ENCODE results near the gene SLCO6A1.
"Not testable (repeated sequence)": the region's sequence is repeated elsewhere in the genome, so short reads cannot be mapped to it uniquely, and the experiment has no call there.

Gene SLCO6A1, protein sequence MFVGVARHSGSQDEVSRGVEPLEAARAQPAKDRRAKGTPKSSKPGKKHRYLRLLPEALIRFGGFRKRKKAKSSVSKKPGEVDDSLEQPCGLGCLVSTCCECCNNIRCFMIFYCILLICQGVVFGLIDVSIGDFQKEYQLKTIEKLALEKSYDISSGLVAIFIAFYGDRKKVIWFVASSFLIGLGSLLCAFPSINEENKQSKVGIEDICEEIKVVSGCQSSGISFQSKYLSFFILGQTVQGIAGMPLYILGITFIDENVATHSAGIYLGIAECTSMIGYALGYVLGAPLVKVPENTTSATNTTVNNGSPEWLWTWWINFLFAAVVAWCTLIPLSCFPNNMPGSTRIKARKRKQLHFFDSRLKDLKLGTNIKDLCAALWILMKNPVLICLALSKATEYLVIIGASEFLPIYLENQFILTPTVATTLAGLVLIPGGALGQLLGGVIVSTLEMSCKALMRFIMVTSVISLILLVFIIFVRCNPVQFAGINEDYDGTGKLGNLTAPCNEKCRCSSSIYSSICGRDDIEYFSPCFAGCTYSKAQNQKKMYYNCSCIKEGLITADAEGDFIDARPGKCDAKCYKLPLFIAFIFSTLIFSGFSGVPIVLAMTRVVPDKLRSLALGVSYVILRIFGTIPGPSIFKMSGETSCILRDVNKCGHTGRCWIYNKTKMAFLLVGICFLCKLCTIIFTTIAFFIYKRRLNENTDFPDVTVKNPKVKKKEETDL
- 0 reads per million in 3 experiments for total RNA-seq

- DNase-seq, result no peak
These were observed at the start of gene SLCO6A1 for GRCh38 chr5:102498271-102499034. SLCO6A1 (minus strand) TSS chr5:102499001; CDS start chr5:102498844, 157 bp downstream.

GRCh38 chr5:102547141-102548035 is 48.6 kb upstream of the SLCO6A1 start:
- no peak for DNase-seq

- DNase-seq, result no peak
These were observed 46.4 kb upstream of the SLCO6A1 start for GRCh38 chr5:102545175-102545574.

DNA sequence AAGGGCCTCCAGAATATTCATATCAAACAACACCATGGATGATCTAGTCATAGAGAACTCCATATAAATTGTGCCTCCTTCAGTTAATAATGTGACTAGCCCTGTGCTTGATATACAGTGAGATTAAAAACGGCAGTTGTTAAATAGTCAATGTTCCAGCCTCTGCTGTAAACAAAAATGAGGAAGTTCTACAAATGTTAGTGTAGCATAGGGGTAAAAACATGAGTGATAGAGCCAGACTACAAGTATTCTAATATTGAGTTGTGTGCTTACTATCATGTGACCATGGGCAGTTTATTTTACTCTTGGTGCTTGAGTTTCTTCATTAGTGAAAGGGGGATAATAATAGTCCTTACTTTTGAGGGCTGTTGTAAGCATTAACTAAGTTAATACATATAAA is 43.3 kb upstream of the SLCO6A1 start:
- DNase-seq, result no peak

DNA sequence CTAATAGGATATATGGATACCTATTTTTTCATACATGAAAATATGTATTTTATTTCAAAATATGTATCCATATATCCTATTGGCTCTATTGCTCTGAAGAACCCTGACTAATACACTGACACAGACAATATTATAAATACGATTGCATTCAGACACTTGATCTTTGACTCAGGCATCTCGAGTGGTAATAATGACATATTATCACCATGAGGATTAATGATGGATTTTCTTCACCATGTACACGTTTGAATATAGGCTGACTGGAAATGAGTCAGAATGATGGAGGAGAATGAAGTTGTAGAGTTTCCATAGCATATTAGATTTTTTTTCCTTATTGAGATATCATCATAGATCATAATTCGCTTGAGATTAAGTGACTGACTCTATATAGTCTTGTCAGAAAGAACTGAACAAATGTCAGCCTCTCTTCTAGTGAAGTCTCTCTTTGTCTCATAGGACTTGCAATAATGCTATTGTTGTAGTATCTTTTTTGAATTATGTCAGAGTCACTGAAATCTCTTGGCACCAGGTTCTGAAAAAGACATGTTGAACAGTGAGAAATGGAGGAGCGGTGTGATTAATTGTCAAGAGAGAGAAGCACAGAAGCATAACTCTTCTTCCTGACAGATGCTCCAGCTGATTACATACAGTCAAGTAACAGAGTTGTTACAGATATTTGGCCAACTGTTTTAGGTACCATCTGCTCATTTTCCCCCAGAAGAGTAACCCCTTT is 41.4 kb upstream of the SLCO6A1 start:
- no peak for DNase-seq

- no peak for DNase-seq
These were observed 40.8 kb upstream of the SLCO6A1 start for GRCh38 chr5:102539562-102539961.

DNA sequence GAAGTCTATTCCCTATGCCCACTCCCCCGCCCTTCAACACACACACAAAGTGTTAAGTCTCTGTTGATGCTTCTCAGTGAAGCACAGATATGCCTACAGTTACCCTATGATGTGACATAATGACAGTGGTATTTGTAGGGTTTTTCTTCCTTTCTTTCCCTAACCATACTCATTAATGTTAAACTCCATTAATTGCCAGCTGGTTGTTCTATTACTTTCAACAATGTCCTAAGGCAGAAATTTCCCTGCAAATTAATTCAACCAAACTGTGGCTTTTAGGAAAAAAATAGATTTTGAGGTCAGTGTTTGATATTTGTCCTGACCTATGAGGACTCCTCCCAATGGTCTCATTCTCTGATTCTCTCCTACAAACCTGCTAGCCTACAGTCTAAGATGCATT is 38.2 kb upstream of the SLCO6A1 start:
- DNase-seq, result no peak

- no peak for DNase-seq
These were observed 37.6 kb upstream of the SLCO6A1 start for GRCh38 chr5:102536323-102536928.

- no peak for DNase-seq
These were observed 33.3 kb upstream of the SLCO6A1 start for GRCh38 chr5:102532123-102532522.

DNA sequence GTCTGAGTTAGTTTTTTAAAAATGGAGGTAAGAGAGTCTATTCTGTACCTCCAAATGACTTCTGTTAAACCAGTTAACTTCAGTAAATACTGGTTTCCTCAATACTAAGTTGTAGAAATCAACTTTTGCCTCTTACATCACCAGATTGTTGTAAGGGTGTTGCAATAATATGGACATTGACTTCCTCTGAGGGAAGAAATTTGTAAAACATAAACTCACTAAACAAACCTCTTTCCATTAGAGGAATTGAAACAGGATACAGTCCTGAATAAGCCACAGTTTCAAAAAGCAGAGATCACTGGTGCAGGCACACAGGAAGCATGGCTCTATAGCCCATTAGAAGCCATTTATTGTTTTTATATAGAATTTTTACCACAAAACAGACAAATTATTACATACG is 32.7 kb upstream of the SLCO6A1 start:
- no peak for DNase-seq

DNA sequence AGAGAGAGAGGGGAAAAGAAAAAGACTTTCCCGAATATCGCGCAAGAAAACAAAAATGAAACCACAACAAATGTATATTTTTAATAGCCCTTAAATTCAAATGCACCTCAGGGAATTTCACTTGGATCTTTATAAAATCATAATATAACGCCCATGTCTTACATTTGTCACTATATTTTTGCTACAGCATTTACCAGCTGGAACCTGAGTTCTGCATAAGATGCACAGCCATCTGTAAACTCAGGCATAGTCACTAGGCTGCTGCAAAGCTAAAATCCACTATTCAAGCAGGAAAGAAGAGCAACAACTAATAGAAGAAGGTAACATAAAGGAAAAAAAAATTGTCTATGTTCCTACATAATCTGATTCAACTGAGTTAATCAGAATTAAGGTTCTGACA is 30.6 kb upstream of the SLCO6A1 start:
- DNase-seq, result no peak

GRCh38 chr5:102529031-102529430 is 30.2 kb upstream of the SLCO6A1 start:
- no peak for DNase-seq

DNA sequence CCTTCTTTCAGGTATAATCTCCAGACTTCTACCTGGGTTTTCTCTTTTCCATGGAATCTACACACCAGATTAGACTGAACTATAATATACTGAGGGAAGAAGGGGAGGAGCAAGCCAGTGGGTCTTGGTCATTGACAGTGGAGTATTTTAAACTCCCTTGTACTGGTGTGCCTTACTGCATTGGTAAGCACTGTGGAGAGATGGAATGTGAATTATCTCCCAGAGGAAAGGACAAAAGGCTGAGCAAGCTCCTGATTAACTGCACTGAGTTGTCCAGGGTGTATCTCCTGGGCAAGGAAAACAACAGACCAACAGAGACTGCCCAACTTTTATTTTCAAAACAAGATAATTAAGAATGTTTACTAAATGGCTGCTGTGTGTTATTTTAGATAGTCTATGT is 29.8 kb upstream of the SLCO6A1 start:
- no peak for DNase-seq

- no peak for DNase-seq
These were observed 28.7 kb upstream of the SLCO6A1 start for GRCh38 chr5:102527547-102527946.

GRCh38 chr5:102523541-102524175 is 24.9 kb upstream of the SLCO6A1 start:
- DNase-seq, result no peak

- DNase-seq, result no peak
These were observed 12.9 kb upstream of the SLCO6A1 start for GRCh38 chr5:102511666-102512065.

- not testable (repeated sequence) for DNase-seq
These were observed 7.4 kb downstream of the SLCO6A1 start for GRCh38 chr5:102491261-102491914.

DNA sequence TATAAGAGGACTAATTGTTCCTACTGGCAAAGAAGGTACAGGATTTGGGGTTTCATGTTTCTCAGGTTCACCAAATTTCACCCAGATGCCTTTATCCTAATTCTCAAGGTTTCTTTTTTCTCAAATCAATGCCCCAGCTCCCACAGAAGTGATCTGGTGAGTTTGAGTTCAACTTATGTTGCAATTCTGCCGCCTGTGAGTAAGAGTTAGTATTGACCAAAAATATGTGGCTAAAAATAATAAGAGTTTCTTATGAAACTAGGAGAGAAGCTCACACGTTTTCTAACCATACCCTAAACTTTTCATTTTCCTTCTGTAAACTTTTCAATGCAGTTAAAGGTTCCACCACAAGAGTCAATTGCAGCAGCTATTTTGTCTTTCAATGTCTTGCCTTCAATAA is 15.1 kb downstream of the SLCO6A1 start:
- DNase-seq, result no peak

GRCh38 chr5:102481054-102481715 is 17.6 kb downstream of the SLCO6A1 start:
- DNase-seq, result no peak

DNA sequence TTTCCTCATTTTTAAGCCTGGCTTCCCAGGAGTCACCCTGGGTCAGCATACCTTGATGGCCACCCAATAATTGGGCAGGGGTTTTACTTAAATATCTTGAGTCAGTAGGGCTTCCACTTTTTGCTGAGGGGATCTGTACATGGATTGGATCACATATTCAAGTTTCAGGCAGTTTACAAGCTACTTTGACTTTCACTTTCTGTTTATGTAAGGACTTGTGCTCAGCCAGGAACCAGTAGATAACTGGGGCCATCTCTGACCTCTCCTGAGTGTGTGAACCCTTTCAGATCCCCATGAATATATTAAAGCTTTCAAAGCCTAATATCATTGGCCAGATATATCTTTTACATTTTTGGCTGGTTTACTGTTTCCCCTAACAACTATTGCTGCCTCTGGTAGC is 45.1 kb downstream of the SLCO6A1 start:
- no peak for DNase-seq
